B cell (primary cell): ENCODE results near the gene HOXC13.

Experiments used
- EZH2 ChIP-seq: IDR thresholded peaks from 2 replicates; pipeline ENCODE4 v1.6.1; 2012; ENCODE audit warnings: borderline replicate concordance, low read depth, mild to moderate bottlenecking, moderate library complexity, low read length; ENCODE audit not compliant: insufficient read depth, poor library complexity, severe bottlenecking
- TF ChIP-seq, protein P1 (sequence below): fragments of 200-600 bp; IDR thresholded peaks from one replicate; pipeline ENCODE4 v1.8.0; 2022; ENCODE audit warnings: antibody characterized with exemption, mild to moderate bottlenecking

DNA sequence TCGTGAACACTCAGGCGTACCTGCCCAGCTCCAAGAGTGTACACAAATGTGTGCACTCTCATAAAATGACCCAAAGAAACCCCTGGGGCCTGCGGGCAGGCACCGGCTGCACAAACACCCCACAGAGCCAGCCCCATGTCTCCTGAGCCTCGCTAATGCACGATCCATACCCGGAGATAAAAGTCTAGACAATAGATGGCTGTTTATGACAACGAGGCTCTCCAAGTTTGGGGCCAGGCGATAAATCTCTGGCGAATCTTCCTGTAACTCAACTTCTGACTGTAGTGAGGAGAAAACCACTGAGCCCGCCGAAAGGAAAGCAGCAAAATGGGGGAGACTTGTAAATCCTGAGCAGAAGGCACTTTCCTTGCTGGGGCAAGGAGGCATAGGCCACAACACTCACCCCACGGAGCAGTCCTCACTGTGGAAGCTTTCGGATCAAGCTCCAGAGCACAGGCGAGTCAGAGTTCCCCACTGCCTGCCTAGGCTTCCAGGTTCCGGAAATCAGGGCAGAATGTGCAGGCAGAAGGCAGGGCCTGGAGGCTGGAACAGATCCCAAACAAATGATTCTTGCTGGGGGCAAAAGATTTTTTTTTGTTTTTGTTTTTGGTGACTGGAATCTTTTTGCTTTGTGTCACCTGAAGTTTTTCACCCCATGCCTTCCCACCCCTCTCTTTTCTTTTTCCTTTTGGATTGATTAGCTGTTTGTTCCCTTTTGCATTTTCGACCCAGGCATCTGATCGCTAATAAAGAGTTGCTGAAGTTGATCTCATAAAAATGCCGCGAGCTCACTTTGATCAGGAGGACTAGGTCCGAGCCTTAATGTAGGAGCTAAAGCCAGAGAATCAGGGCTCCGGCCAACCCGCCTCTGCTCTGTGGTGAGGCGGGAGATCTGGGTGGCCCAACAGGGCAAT, 29.8 kb downstream of the HOXC13 start:
- TF ChIP-seq, protein P1, sequence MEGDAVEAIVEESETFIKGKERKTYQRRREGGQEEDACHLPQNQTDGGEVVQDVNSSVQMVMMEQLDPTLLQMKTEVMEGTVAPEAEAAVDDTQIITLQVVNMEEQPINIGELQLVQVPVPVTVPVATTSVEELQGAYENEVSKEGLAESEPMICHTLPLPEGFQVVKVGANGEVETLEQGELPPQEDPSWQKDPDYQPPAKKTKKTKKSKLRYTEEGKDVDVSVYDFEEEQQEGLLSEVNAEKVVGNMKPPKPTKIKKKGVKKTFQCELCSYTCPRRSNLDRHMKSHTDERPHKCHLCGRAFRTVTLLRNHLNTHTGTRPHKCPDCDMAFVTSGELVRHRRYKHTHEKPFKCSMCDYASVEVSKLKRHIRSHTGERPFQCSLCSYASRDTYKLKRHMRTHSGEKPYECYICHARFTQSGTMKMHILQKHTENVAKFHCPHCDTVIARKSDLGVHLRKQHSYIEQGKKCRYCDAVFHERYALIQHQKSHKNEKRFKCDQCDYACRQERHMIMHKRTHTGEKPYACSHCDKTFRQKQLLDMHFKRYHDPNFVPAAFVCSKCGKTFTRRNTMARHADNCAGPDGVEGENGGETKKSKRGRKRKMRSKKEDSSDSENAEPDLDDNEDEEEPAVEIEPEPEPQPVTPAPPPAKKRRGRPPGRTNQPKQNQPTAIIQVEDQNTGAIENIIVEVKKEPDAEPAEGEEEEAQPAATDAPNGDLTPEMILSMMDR = no peak
- TF ChIP-seq EZH2 = no peak
